ENCODE data around the gene ROR2. TPM values are rescaled to one million over a fixed set of nuclear protein-coding genes. Genes with fewer than 3 reads are reported as not detected.

Gene ROR2
- total and polyA plus RNA-seq, 2 of the 8 experiments (the other 6 are each of a cell fraction or from before 2014, with no cell fraction given) = 2.7 to 4.3 TPM

DNA sequence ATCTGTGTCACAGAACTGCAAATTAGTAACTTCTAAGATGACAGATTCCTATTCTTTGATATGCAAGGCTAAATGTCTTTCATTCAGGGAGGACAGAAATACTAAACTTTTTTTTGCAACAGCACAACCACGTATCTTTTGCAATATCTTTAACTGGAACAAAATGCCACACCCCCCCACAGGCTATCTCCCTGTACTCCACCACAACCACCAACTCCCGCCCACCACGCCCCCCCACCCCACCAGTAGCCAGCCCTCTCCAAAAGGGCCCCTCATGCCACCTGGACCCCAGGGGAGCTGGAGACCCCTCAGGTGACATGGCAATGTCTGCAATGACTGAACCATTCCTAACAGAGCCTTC is 131.8 kb downstream of the ROR2 start:
- Histone ChIP-seq H3K14ac (ENCODE audit: insufficient read length) (no peak overlapping the region), H3K9ac (replicated peaks in 1 of 4; ENCODE audit: extremely low read depth in 1 of 4, low read depth in 3 of 4, low read length in 3 of 4) (no peak overlapping the region), H2AFZ (ENCODE audit: low read length) (no peak overlapping the region), H3K23me2 (ENCODE audit: low read depth, low read length) (no peaks in the 10 kb centered on the region; the same call in 1 of the 2 replicates), H2BK15ac (ENCODE audit: low read length) (no peak overlapping the region), H2BK120ac (replicated peaks; ENCODE audit: low read depth, low read length) (no peak overlapping the region), H2BK12ac (ENCODE audit: low read depth, low read length) (0 out of 2 replicates have a peak overlapping the region, but pooled peaks have one; percentile 68), H3K27me3 (replicated peaks in 1 of 4; ENCODE audit: control insufficient read depth in 3 of 4, extremely low read depth in 1 of 4, insufficient read depth in 3 of 4, low read length in 3 of 4) (no peaks in the 10 kb centered on the region; a peak in 1 of 7 replicates), H4K8ac (ENCODE audit: extremely low read depth, insufficient read depth, low read length) (no peak overlapping the region), H4K20me1 (replicated peaks in 1 of 2; ENCODE audit: control insufficient read depth in 1 of 2, insufficient read depth in 2 of 2, low read length in 2 of 2) (peaks cover 0 to 3% of the 10 kb centered on the region in 2 experiments), H3K36me3 (ENCODE audit: control insufficient read depth in 2 of 4, insufficient read depth in 4 of 4, low read length in 3 of 4) (no peaks in the 10 kb centered on the region), H4K5ac (ENCODE audit: insufficient read length, low read depth, low read length) (no peak overlapping the region), H2AK5ac (ENCODE audit: low read depth, low read length) (no peak overlapping the region), H3K27ac (ENCODE audit: low read depth, low read length) (no peak overlapping the region), H3K4me2 (ENCODE audit: insufficient read depth in 1 of 2, low read depth in 2 of 2, low read length in 2 of 2) (peak overlapping the region in 1 of 2 experiments; percentile 29; a peak in 1 of 4 replicates), H4K91ac (replicated peaks; ENCODE audit: insufficient read length, low read length) (no peak overlapping the region), H3K79me1 (ENCODE audit: low read depth, low read length) (no peaks in the 10 kb centered on the region; the same call in 1 of the 2 replicates), H2BK5ac (ENCODE audit: low read depth, low read length) (no peak overlapping the region), H3K4me3 (ENCODE audit: extremely low read depth in 1 of 4, insufficient read depth in 2 of 4, low read depth in 3 of 4, low read length in 4 of 4) (no peak overlapping the region), H3K4me1 (replicated peaks in 1 of 4; ENCODE audit: control insufficient read depth in 3 of 4, insufficient read depth in 4 of 4, low read length in 3 of 4) (peaks cover 5 to 10% (median 8%) of the 10 kb centered on the region in 4 experiments; a peak in 5 of 7 replicates), H3K56ac (replicated peaks; ENCODE audit: insufficient read length, low read depth, low read length) (no peak overlapping the region), H2BK20ac (ENCODE audit: low read length) (no peak overlapping the region), H3K23ac (ENCODE audit: insufficient read length) (no peak overlapping the region), H3K9me3 (ENCODE audit: insufficient read depth in 2 of 2, low read depth in 1 of 2, low read length in 1 of 2) (peaks cover 0 to 5% of the 10 kb centered on the region in 2 experiments; a peak in 1 of 4 replicates), H3K18ac (ENCODE audit: extremely low read depth, low read length) (no peak overlapping the region), H3K4ac (replicated peaks; ENCODE audit: insufficient read length, low read depth, low read length) (no peak overlapping the region), H3K79me2 (ENCODE audit: control insufficient read depth in 1 of 2, insufficient read depth in 2 of 2, low read length in 2 of 2) (no peaks in the 10 kb centered on the region; a peak in 1 of 4 replicates)
- POLR2A ChIA-PET (ENCODE audit: partially characterized antibody) = interaction anchor here (1.4 kb wide), 1 partner anchor 17 kb away, joined by 4 read pairs; no protein-coding TSS in a partner anchor
- 63% methylated on average over 1 of the region's 3 CpGs; no CpG with 5 or more reads in 1 of the 2 experiments for WGBS, 2 experiments (ENCODE audit: extremely low coverage in 1 of 2, insufficient coverage in 1 of 2, insufficient read length in 1 of 2, insufficient replicate concordance in 2 of 2, low coverage in 1 of 2, low lambda C conversion rate in 2 of 2, missing lambda C conversion rate in 1 of 2)
- FAIRE-seq (no peak), DNase-seq (ENCODE audit: low read depth in 1 of 2, low spot score in 2 of 2) (no peak)
- CTCF ChIA-PET (ENCODE audit: partially characterized antibody) = no interaction called here
- TF ChIP-seq BACH1 (IDR thresholded peaks at IDR 0.05; ENCODE audit: low read length) (no peak), FOSL1 (IDR thresholded peaks at IDR 0.05; ENCODE audit: insufficient read depth, low read depth, low read length) (no peak), SP1 (IDR thresholded peaks at IDR 0.05; ENCODE audit: low read depth, low read length) (no peak), RAD21 (IDR thresholded peaks at IDR 0.05 in 1 of 2, conservative IDR thresholded peaks at IDR 0.05 in 1 of 2; ENCODE audit: low read depth in 2 of 2, low read length in 2 of 2) (no peak), TAF7 (optimal IDR thresholded peaks at IDR 0.05; ENCODE audit: borderline replicate concordance, low read depth, low read length) (no peak), RNF2 (IDR thresholded peaks at IDR 0.05; ENCODE audit: borderline replicate concordance, low read depth, low read length, missing control alignments, poor library complexity, severe bottlenecking) (no peak), ASH2L (IDR thresholded peaks at IDR 0.05; ENCODE audit: low read length) (no peak), EZH2 (IDR thresholded peaks at IDR 0.05; ENCODE audit: low read depth, low read length, severe bottlenecking) (no peak), MAFK (IDR thresholded peaks at IDR 0.05; ENCODE audit: low read depth, low read length) (no peak), ZNF274 (IDR thresholded peaks at IDR 0.05; ENCODE audit: borderline replicate concordance, extremely low read depth, low read length) (no peak), NANOG (IDR thresholded peaks at IDR 0.05; ENCODE audit: insufficient read depth, low read depth, low read length, poor library complexity, severe bottlenecking) (no peak), POLR2AphosphoS5 (IDR thresholded peaks at IDR 0.05; ENCODE audit: low read depth, low read length) (no peak), KDM5A (IDR thresholded peaks at IDR 0.05; ENCODE audit: low read length) (no peak), HDAC6 (IDR thresholded peaks at IDR 0.05; ENCODE audit: low read depth, low read length) (no peak)

All from H1 (cell line).